Head of caudate nucleus (tissue), 42 donors: Measurements from ENCODE around the gene RAB36.

ENCODE experiments used
- DNase-seq, 42 donors: peaks; one replicate each; pipeline versions ENCODE4 v3.0.0 to v3.0.0-alpha.2; 2020 to 2021; ENCODE audit warnings: mixed read lengths in 7 of 42
- intact Hi-C: fragments of 100-400 bp; cut with DNase I; formaldehyde crosslinking; loops from one replicate; pipeline ENCODE4 v1.15.0; 2022

RAB36 gene

DNA sequence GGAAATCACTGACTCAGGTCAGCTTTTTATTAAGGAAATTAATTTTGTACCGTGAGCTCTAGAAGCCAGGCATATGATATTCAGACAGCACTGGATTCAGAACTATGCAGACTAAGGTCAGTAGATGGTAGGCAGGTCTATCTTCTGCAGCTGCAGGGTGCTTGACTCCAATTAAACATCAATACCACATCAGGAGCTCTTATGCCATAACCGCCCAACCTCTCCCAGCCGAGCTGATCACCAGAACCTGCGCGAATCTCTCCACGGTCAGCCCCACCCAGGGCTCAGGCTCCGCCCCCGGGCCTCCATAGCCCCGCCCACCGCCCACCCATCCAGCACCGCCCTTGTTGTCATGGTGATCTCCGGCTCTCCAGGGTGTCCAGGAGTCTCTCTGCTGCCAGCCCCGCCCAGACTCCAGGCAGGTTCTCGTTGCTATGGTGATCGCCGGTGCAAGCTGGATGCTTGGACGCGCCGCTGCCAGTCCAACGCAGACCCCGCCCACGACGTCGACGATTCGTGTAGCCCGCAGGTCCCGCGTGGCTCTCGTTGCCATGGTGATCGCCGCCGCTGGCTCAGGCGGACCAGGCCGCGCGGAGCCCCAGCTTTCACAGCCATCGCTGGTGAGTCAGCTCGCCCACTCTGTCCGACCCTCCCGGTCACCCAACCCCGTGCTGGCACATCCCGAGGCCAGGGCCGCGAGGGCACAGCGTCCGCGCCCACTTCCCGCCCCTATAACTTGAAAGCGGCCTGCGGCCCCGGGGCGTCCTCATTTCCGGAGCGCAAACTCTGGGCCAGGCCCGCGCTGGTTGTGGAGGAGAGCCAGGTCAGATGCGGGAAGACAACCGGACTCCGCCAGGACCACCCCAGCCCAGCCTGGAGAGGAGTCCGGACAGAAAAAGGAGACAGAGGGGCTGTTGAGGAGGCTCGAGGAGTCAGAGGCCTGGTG is at the start of gene RAB36:
RAB36 (plus strand) TSS at position 546 of the 946 bp plus-strand sequence. CDS start 1,140 bp downstream, outside the sequence.
- intact Hi-C loops: no loop called here
- DNase-seq: peak; percentile 91 to 100 (median 98)

GRCh38 chr22:23095733-23096342 is 49.4 kb upstream of the RAB36 start:
- no peak for DNase-seq
- intact Hi-C loops: no loop called here

GRCh38 chr22:23097412-23098229 is 47.7 kb upstream of the RAB36 start:
- no peak for DNase-seq
- intact Hi-C loops: no loop called here

GRCh38 chr22:23098230-23098705 is 47.0 kb upstream of the RAB36 start:
- intact Hi-C loops: no loop called here
- DNase-seq: peak in 8 of 42 donors; percentile 30 to 63 (median 48)

DNA sequence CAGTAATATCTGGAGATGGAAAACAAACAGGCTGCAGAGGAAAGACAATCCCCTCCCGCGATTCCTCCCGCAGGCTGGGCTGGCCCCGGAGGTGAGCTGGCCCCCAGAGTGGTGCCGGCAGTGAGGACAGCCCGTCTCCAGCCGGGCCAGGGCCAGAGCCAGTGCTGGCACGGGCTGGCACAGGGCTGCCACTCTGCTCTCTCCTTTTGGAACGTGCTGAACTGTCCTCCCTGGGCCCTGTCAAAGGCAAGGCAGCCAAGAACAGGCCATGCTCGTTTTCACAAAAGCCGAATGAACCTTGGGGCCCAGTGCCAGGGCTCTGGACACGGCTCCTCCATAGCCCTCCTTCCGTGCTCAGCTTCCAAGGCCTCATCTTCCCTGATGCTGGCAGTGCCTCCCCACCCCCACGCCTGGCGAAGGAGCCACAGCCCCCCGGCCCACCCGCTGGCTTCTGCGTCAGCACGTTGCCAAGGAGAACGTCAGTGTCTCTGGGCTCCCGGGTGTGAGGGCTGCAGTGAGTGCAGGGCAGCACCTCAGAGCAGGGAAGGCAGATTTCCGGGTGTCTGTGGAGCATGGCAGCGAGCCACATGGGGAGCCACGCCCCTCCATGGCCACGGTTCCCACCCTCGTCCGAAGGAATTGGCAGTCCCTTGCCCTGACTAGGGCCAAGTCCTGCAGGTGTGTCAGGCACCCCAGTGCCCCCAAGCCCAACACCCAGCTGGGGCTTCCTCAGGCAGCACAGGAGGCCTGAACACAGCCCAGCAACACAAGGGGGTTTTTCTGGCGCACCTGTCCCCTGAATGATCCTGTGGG is 46.4 kb upstream of the RAB36 start:
- peak in 40 of 42 donors; percentile 41 to 79 (median 64) for DNase-seq
- intact Hi-C loops: no loop called here

DNA sequence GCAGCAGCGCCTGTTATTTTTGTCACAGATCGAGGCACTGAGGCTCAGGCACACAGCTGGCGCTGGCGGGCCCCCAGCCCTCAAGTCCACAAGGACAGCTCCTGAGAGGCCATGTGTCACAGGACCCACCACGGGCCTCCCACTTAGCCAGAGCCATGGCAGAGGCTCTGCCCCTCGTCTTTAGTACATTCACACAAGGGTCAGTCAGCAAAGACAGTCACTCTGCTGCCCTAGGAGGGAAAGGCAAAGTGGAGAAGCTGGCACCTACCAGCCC is 45.8 kb upstream of the RAB36 start:
- intact Hi-C loops: no loop called here

GRCh38 chr22:23100124-23100801 is 45.0 kb upstream of the RAB36 start:
- no peak for DNase-seq
- intact Hi-C loops: no loop called here

More for the DNA sequence above, 45.8 kb upstream of the RAB36 start:
- no peak for DNase-seq

- intact Hi-C loops: no loop called here
- DNase-seq: no peak
Observed at GRCh38 chr22:23101524-23101923, 43.8 kb upstream of the RAB36 start.

DNA sequence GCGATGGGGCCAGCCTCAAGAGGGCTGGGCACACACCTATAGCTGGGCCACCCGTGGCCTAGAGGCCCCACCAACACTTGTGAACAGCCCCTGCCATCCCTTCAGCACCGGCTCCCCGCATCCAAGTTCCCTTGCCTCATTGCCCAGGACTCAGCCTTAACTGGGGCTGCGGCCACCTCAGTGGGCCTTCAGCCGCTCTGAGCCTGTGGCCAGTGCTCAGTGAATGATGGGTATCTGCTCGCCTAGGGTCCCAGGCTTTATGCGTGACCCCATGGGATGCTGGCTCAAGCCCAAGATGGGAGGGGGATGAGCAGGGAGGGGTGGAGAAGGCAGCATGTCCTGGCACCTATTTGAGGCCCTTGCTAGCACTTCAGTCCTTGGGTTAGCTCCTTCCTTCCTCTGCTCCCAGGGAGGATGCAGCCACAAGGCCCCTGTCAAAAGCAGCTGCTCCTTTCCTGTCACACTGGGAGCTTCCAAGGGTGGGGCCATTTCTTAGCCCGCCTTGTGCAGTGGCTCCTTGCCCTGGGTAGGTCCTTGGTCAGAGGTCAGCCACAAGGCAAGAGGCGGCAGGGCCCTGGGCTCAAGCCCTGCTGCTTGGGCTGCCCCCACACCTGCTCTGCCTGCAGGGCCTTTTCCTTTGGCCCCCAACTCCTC is 43.1 kb upstream of the RAB36 start:
- intact Hi-C loops: no loop called here
- no peak for DNase-seq

GRCh38 chr22:23102776-23103175 is 42.5 kb upstream of the RAB36 start:
- intact Hi-C loops: no loop called here
- peak in 5 of 42 donors; percentile 34 to 57 (median 38) for DNase-seq

- peak in 11 of 42 donors; percentile 37 to 72 (median 51) for DNase-seq
- intact Hi-C loops: no loop called here
Observed at GRCh38 chr22:23103199-23103954, 41.9 kb upstream of the RAB36 start.

- no peak for DNase-seq
- intact Hi-C loops: no loop called here
Observed at GRCh38 chr22:23104187-23104971, 40.9 kb upstream of the RAB36 start.

GRCh38 chr22:23105304-23105703 is 40.0 kb upstream of the RAB36 start:
- DNase-seq: no peak
- intact Hi-C loops: no loop called here

GRCh38 chr22:23105919-23106318 is 39.4 kb upstream of the RAB36 start:
- intact Hi-C loops: no loop called here
- no peak for DNase-seq

GRCh38 chr22:23106344-23106743 is 38.9 kb upstream of the RAB36 start:
- intact Hi-C loops: no loop called here
- no peak for DNase-seq

- intact Hi-C loops: no loop called here
- no peak for DNase-seq
Observed at GRCh38 chr22:23106906-23107367, 38.3 kb upstream of the RAB36 start.
